ENCODE results near the gene ENPP7.

ENPP7 gene

DNA sequence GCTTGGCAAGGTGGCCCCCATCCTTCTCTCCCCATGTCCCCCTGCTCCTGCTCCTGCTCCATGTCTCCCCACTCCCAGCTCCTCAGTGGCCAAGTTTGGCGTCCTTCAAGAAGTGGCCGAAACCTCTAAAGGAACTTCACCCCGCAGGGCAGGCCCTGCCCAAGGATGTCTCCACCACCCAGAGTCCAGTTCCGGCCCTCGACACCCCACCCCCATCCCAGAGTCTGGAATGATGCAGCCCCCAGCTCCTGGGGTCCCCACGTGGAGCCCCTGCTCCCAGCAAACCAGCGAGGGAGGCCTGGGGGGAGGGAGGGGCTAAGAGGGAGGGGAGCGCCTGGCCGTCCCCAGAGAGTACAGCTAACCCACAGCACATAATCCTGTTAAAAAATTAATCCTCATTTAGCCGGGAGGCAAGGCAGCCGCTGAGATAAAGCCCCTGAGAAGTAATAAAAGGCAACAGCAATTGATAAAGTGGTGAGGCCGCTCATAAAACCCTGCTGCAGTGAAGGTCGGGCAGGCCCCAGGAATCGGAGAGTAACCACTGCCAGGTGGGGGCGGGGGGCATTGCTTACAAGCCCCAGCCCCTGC is 9.9 kb upstream of the ENPP7 start:
- no peak for TF ChIP-seq Cebpa-rat (IDR thresholded peaks at IDR 0.05)
- no peak overlapping the region for H3K27ac ChIP-seq
- H3K9ac ChIP-seq: no peak overlapping the region
- no peak overlapping the region for H3K4me3 ChIP-seq
- no peaks in the 10 kb centered on the region for H3K27me3 ChIP-seq
- no peaks in the 10 kb centered on the region for H3K36me3 ChIP-seq
- peaks cover 0 to 20% (median 15%) of the 10 kb centered on the region in 10 experiments; a peak in 13 of 20 replicates for H3K4me1 ChIP-seq
- peak overlapping the region in 7 of 11 experiments; percentile 11 to 48 (median 28); a peak in 8 of 22 replicates for H3K4me2 ChIP-seq
- no peaks in the 10 kb centered on the region for H3K9me3 ChIP-seq (replicated peaks in 1 of 11)
- H4K20me1 ChIP-seq: no peaks in the 10 kb centered on the region; a peak in 2 of 22 replicates

DNA sequence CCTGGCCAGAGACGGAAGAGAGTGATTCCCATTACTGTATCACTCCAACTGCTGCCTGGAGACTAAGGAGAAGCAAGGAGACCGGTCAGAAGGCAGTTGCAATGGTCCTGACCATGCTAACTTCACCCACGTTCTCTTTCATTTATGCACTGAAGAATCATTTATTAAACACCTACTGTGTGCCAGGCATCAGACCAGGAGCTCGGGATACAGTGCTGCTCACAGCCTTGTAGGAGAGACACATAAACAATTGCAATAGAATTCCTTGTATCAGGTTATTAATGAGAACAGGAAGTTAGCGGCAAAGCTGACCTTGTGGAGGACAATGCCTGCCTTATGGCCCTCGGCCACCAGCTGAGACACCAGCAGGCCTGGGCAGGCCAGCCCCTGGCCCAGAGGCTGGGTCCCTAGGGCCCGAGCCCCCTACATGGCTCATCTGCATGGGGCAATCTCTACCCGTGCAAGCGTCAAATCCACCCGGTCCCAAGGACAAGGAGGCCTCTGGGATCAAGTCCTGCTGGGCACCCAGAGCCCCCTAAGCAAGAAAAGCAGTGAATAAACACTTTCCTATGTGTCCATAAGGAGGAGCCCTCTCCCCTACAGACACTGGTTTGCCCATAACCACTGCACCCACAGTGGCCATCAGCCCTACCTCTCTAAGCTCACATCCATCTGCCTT is 8.6 kb upstream of the ENPP7 start:
- Histone ChIP-seq H3K27me3 (no peaks in the 10 kb centered on the region), H3K4me2 (no peak overlapping the region), H3K27ac (no peak overlapping the region), H4K20me1 (no peaks in the 10 kb centered on the region; a peak in 2 of 22 replicates), H3K36me3 (no peaks in the 10 kb centered on the region), H3K9ac (no peak overlapping the region), H3K4me1 (peaks cover 0 to 9% (median 8%) of the 10 kb centered on the region in 10 experiments; a peak in 10 of 20 replicates), H3K9me3 (replicated peaks in 1 of 11) (no peaks in the 10 kb centered on the region), H3K4me3 (no peak overlapping the region)
- TF ChIP-seq Cebpa-rat (IDR thresholded peaks at IDR 0.05): no peak

DNA sequence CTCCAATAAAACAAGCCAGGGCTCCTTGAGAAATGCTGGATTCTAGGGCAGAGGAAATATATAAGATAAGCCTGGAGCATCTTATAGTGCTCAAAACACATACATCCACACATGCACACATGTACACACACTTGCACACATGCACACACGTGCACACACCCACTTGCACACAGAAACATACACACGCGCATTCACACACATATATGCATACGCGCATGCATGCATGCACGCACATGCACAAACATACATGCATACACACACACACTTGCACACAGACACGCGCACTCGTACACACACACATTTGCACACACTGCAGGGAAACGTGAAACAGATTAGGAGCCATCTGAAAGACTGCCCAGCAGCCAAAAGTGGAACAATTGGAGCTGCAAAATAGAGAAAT is 8.0 kb upstream of the ENPP7 start:
- no peaks in the 10 kb centered on the region for H3K27me3 ChIP-seq
- H3K4me3 ChIP-seq: no peak overlapping the region
- no peaks in the 10 kb centered on the region for H3K9me3 ChIP-seq (replicated peaks in 1 of 11)
- H3K27ac ChIP-seq: no peak overlapping the region
- H3K4me1 ChIP-seq: peaks cover 0 to 9% (median 8%) of the 10 kb centered on the region in 10 experiments; a peak in 10 of 20 replicates
- no peaks in the 10 kb centered on the region; a peak in 2 of 22 replicates for H4K20me1 ChIP-seq
- TF ChIP-seq Cebpa-rat (IDR thresholded peaks at IDR 0.05): no peak
- H3K4me2 ChIP-seq: no peak overlapping the region
- H3K9ac ChIP-seq: no peak overlapping the region
- H3K36me3 ChIP-seq: no peaks in the 10 kb centered on the region

DNA sequence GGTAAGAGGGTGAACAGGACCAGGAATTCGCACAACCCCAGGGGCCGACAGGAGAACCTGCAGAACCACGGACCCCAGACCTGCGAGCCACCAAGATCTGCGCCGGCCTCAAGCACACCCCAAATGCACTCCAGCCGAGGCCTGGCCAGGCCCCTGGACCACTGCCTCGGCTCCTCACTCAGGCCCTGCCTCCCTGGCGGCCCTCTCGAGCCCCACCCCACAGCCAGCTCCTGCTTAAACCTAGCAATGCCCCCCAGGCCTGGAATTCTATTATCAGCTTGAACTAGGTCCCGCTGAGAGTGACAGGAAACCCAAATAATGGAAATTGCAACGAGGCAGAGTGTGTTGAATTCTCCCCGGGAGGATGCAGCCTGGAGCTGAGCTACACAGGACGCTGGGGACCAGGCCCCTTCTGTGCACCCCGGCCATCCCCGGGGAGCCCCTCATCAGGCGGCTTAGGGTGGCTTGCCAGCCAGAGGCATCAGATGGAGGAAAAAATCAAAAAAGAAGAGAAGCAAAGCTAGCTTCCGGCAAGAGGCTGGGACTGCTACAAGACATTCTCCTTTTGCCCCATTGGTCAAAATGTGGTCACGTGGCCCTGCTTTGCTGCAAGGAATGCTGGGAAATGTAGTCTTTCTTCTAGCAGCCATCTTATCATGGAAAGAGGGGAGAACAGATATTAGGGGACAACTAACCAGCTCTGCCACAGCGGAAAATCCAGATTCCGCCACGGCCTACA is 2.4 kb upstream of the ENPP7 start:
- H3K4me1 ChIP-seq: peaks cover 18 to 54% (median 51%) of the 10 kb centered on the region in 10 experiments
- H3K4me3 ChIP-seq: peak overlapping the region in 9 of 10 experiments; percentile 1 to 56 (median 40); a peak in 11 of 20 replicates
- H3K36me3 ChIP-seq: no peaks in the 10 kb centered on the region
- H3K9ac ChIP-seq: peak overlapping the region; percentile 49 to 70 (median 58); a peak in 21 of 22 replicates
- H4K20me1 ChIP-seq: no peaks in the 10 kb centered on the region
- no peaks in the 10 kb centered on the region for H3K27me3 ChIP-seq
- no peak for TF ChIP-seq Cebpa-rat (IDR thresholded peaks at IDR 0.05)
- peak overlapping the region; percentile 29 to 82 (median 70); a peak in 21 of 22 replicates for H3K27ac ChIP-seq
- no peaks in the 10 kb centered on the region for H3K9me3 ChIP-seq (replicated peaks in 1 of 11)
- H3K4me2 ChIP-seq: peak overlapping the region; percentile 57 to 91 (median 72)

DNA sequence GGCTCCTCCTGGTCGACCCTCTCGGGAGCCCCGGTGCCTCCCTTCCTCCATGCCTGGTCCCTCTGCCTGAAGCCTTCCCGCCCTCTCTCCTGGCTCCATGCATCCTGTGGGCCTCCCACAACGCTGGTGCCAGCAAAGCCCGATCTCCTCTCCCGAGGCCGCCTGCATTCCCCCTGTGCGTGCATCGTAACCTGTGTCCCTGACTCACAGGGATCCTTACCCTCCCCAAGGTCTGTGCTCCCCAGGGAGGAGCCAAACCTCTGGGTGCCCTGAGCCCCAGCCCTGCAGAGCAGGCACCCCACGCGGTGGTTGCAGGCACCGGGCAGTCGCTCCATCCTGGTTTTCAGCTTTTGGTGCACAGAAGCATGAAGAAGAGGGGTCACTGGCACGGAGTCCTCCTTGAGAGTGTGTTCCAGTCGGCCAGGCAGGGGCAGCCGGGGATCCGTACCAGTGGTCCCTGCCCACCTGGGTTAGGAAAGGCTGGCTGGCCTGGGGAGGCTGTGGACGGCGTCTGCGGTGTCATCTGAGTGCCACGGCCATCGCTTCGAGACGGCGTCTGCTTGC is 1.8 kb upstream of the ENPP7 start:
- Histone ChIP-seq H3K9ac (peak overlapping the region in 1 of 11 experiments; percentile 65; a peak in 1 of 22 replicates), H4K20me1 (no peaks in the 10 kb centered on the region), H3K27ac (peak overlapping the region in 3 of 11 experiments; percentile 60 to 82 (median 78); a peak in 8 of 22 replicates), H3K4me3 (no peak overlapping the region), H3K9me3 (replicated peaks in 1 of 11) (no peaks in the 10 kb centered on the region), H3K27me3 (no peaks in the 10 kb centered on the region), H3K4me1 (peaks cover 23 to 59% (median 56%) of the 10 kb centered on the region in 10 experiments), H3K36me3 (no peaks in the 10 kb centered on the region), H3K4me2 (peak overlapping the region; percentile 57 to 91 (median 72); a peak in 18 of 22 replicates)
- TF ChIP-seq Cebpa-rat (IDR thresholded peaks at IDR 0.05): no peak

DNA sequence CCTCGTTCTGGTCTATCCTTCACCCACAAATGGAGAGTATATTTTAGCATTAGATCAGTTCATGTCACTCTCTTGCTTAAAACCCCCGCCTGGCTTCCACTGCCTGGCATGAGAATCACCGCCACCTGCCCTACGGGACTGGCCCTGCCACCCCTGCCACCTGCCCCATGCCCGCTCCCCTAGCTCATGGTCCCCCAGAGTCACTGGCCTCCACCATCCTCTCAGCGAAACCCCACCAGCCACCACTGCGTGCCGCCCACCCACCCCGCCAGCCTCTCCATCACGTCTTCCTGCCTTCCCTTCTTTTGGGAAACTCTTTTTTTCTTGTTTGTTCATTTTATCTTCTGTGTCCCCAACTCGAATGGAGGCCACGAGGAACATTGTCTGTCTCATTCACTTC is 982 bp upstream of the ENPP7 start:
- Histone ChIP-seq H3K36me3 (no peaks in the 10 kb centered on the region), H4K20me1 (no peaks in the 10 kb centered on the region), H3K9ac (no peak overlapping the region), H3K4me3 (no peak overlapping the region), H3K4me2 (peak overlapping the region in 6 of 11 experiments; percentile 53 to 91 (median 89); a peak in 8 of 22 replicates), H3K27me3 (no peaks in the 10 kb centered on the region), H3K27ac (peak overlapping the region in 2 of 11 experiments; percentile 14 to 40; a peak in 1 of 22 replicates), H3K4me1 (peaks cover 23 to 59% (median 56%) of the 10 kb centered on the region in 10 experiments), H3K9me3 (replicated peaks in 1 of 11) (no peaks in the 10 kb centered on the region)
- no peak for TF ChIP-seq Cebpa-rat (IDR thresholded peaks at IDR 0.05)

DNA sequence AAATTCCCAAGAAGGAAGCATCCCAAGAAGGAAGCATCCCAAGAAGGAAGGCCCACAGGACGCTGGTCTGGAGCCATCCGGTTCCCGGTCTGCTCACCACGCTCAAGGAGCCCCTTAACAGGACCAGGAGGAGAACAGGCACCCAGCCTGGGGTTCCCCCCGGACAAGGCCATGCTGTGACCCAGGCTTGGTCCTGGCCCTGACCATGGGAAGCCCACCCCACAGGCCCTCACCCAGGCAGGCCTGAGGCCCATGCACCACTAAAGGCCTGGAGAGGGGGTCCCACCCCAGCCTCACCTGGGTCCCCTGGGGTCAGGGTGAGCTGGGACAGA is 340 bp upstream of the ENPP7 start:
- H3K9me3 ChIP-seq (replicated peaks in 1 of 11): no peaks in the 10 kb centered on the region
- peak overlapping the region in 1 of 11 experiments; percentile 41; a peak in 1 of 22 replicates for H3K9ac ChIP-seq
- no peaks in the 10 kb centered on the region for H4K20me1 ChIP-seq
- TF ChIP-seq Cebpa-rat (IDR thresholded peaks at IDR 0.05): no peak
- H3K4me2 ChIP-seq: peak overlapping the region in 9 of 11 experiments; percentile 26 to 96 (median 90); a peak in 17 of 22 replicates
- H3K36me3 ChIP-seq: no peaks in the 10 kb centered on the region
- peaks cover 23 to 59% (median 56%) of the 10 kb centered on the region in 10 experiments for H3K4me1 ChIP-seq
- no peak overlapping the region for H3K4me3 ChIP-seq
- H3K27ac ChIP-seq: peak overlapping the region in 3 of 11 experiments; percentile 28 to 45 (median 40); a peak in 3 of 22 replicates
- H3K27me3 ChIP-seq: no peaks in the 10 kb centered on the region

DNA sequence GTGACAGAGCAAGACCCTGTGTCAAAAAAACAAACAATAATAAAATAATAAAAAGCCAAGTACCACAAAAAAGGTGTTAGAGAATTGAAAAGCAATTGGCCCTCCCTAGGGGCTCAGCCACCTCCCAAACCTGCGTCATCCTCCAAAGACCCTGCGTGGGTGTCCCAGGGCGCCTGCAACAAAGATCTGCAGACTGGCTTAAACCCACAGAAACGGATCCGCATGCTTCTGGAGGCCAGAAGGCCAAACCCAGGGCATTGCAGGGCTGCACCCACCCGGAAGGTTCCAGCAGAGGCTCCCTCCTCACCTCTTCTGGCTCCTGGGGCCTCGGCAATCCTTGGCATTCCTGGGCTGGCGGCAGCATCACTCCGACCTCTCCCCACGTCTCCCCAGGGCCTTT is 1.5 kb downstream of the ENPP7 start:
- Histone ChIP-seq H3K4me3 (peak overlapping the region; percentile 38 to 62 (median 54)), H3K27me3 (no peaks in the 10 kb centered on the region), H3K36me3 (no peaks in the 10 kb centered on the region), H3K9ac (peak overlapping the region; percentile 21 to 80 (median 65); a peak in 21 of 22 replicates), H3K4me1 (peaks cover 30 to 65% (median 57%) of the 10 kb centered on the region in 10 experiments), H3K27ac (peak overlapping the region in 10 of 11 experiments; percentile 49 to 83 (median 76); a peak in 18 of 22 replicates), H3K9me3 (replicated peaks in 1 of 11) (no peaks in the 10 kb centered on the region), H3K4me2 (peak overlapping the region; percentile 83 to 96 (median 90)), H4K20me1 (no peaks in the 10 kb centered on the region)
- TF ChIP-seq Cebpa-rat (IDR thresholded peaks at IDR 0.05): no peak
